OCI-LY1 (cell line): ENCODE results near the gene C2orf68.

Experiments used
- H2AFZ ChIP-seq: fragments of 200-600 bp; sonication (generic), shearing (Covaris generic); 2 replicates; pipeline ENCODE4 v1.6.0; 2014; ENCODE audit warnings: antibody characterized with exemption, mild to moderate bottlenecking, low read length
- H3F3A ChIP-seq: fragments of 200-600 bp; sonication (generic), shearing (Covaris generic); 2 replicates; pipeline ENCODE4 v1.6.0; 2014; ENCODE audit warnings: mild to moderate bottlenecking, antibody characterized with exemption, low read length, moderate library complexity; ENCODE audit not compliant: insufficient read depth
- H3K27ac ChIP-seq: fragments of 200-600 bp; sonication (generic); 2 replicates; pipeline ENCODE4 v1.5.1; 2014; ENCODE audit warnings: low read length, mixed run types, mild to moderate bottlenecking, low read depth; ENCODE audit not compliant: poor library complexity, severe bottlenecking
- H3K27me3 ChIP-seq: fragments of 200-600 bp; sonication (generic); 2 replicates; pipeline ENCODE4 v1.6.0; 2014; ENCODE audit warnings: antibody characterized with exemption, mild to moderate bottlenecking, low read length, moderate library complexity; ENCODE audit not compliant: insufficient read depth
- H3K36me3 ChIP-seq: fragments of 200-600 bp; sonication (generic); 2 replicates; pipeline ENCODE4 v1.6.1; 2014; ENCODE audit warnings: mild to moderate bottlenecking, antibody characterized with exemption, low read length, moderate library complexity, mixed read lengths; ENCODE audit not compliant: insufficient read depth
- H3K4me1 ChIP-seq: fragments of 200-600 bp; sonication (generic); 2 replicates; pipeline ENCODE4 v1.5.1; 2014; ENCODE audit warnings: mild to moderate bottlenecking, low read length, moderate library complexity; ENCODE audit not compliant: insufficient read depth, severe bottlenecking
- H3K4me2 ChIP-seq: fragments of 200-600 bp; sonication (generic), shearing (Covaris generic); 2 replicates; pipeline ENCODE4 v1.6.1; 2014; ENCODE audit warnings: low read length
- H3K4me3 ChIP-seq: fragments of 200-600 bp; sonication (generic); 2 replicates; pipeline ENCODE4 v1.5.1; 2014; ENCODE audit warnings: low read length, low read depth, mild to moderate bottlenecking, mixed read lengths; ENCODE audit not compliant: poor library complexity, severe bottlenecking
- H3K79me2 ChIP-seq: fragments of 200-600 bp; shearing (Covaris generic); 2 replicates; pipeline ENCODE4 v1.6.1; 2016; ENCODE audit warnings: mixed run types, low read length, mixed read lengths; ENCODE audit not compliant: insufficient read depth
- H3K9ac ChIP-seq: fragments of 200-600 bp; sonication (generic), shearing (Covaris generic); 2 replicates; pipeline ENCODE4 v1.6.1; 2014; ENCODE audit warnings: mild to moderate bottlenecking, low read length, mixed read lengths
- H3K9me2 ChIP-seq: fragments of 200-600 bp; sonication (generic), shearing (Covaris generic); 2 replicates; pipeline ENCODE4 v1.6.1; 2014; ENCODE audit warnings: low read depth, mild to moderate bottlenecking, low read length, mixed read lengths
- H3K9me3 ChIP-seq: fragments of 200-600 bp; shearing (Covaris generic); 2 replicates; pipeline ENCODE4 v1.6.1; 2014; ENCODE audit warnings: low read length, mixed read lengths
- H4K20me1 ChIP-seq: fragments of 200-600 bp; sonication (generic), shearing (Covaris generic); 2 replicates; pipeline ENCODE4 v1.6.0; 2016; ENCODE audit warnings: mild to moderate bottlenecking, low read length; ENCODE audit not compliant: insufficient read depth
- CTCF ChIP-seq: fragments of 200-600 bp; sonication (generic), shearing (Covaris generic); IDR thresholded peaks from 2 replicates; pipeline ENCODE4 v1.5.1; 2017; ENCODE audit warnings: mild to moderate bottlenecking, antibody characterized with exemption, low read length, moderate library complexity, mixed read lengths
- EZH2 ChIP-seq: fragments of 200-600 bp; sonication (generic), shearing (Covaris generic); IDR thresholded peaks from 2 replicates; pipeline ENCODE4 v1.8.0; 2017; ENCODE audit warnings: borderline replicate concordance, mixed run types, mild to moderate bottlenecking, antibody characterized with exemption, low read length, moderate library complexity, mixed read lengths

C2orf68 gene

GRCh38 chr2:85591563-85591962 is 20.3 kb downstream of the C2orf68 start:
- Histone ChIP-seq H3F3A (no peaks in the 10 kb centered on the region), H3K4me3 (no peak overlapping the region), H3K9me2 (no peaks in the 10 kb centered on the region), H3K79me2 (no peaks in the 10 kb centered on the region), H3K9ac (no peak overlapping the region), H3K36me3 (no peaks in the 10 kb centered on the region), H3K27me3 (no peaks in the 10 kb centered on the region), H4K20me1 (no peaks in the 10 kb centered on the region), H3K4me1 (peaks cover 14% of the 10 kb centered on the region), H3K27ac (no peak overlapping the region), H2AFZ (no peak overlapping the region), H3K9me3 (no peaks in the 10 kb centered on the region), H3K4me2 (no peak overlapping the region)
- TF ChIP-seq CTCF = no peak
- no peak for TF ChIP-seq EZH2

GRCh38 chr2:85590950-85591349 is 20.9 kb downstream of the C2orf68 start:
- Histone ChIP-seq H3K9me3 (no peaks in the 10 kb centered on the region), H2AFZ (no peak overlapping the region), H3F3A (no peaks in the 10 kb centered on the region), H3K9me2 (no peaks in the 10 kb centered on the region), H3K36me3 (no peaks in the 10 kb centered on the region), H3K27ac (no peak overlapping the region), H3K79me2 (no peaks in the 10 kb centered on the region), H3K9ac (no peak overlapping the region), H4K20me1 (no peaks in the 10 kb centered on the region), H3K4me3 (no peak overlapping the region), H3K4me1 (peaks cover 8% of the 10 kb centered on the region), H3K27me3 (no peaks in the 10 kb centered on the region), H3K4me2 (no peak overlapping the region)
- no peak for TF ChIP-seq EZH2
- no peak for TF ChIP-seq CTCF

- H3K4me3 ChIP-seq = no peak overlapping the region
- no peak overlapping the region for H3K4me2 ChIP-seq
- TF ChIP-seq EZH2 (no peak), CTCF (no peak)
- no peaks in the 10 kb centered on the region for H3F3A ChIP-seq
- H3K36me3 ChIP-seq = no peaks in the 10 kb centered on the region
- no peak overlapping the region for H2AFZ ChIP-seq
- no peaks in the 10 kb centered on the region for H4K20me1 ChIP-seq
- H3K9me3 ChIP-seq = no peaks in the 10 kb centered on the region
- H3K9me2 ChIP-seq = no peaks in the 10 kb centered on the region
- no peak overlapping the region for H3K9ac ChIP-seq
- no peaks in the 10 kb centered on the region for H3K79me2 ChIP-seq
- no peak overlapping the region for H3K27ac ChIP-seq
- no peaks in the 10 kb centered on the region for H3K27me3 ChIP-seq
- peaks cover 8% of the 10 kb centered on the region for H3K4me1 ChIP-seq
Measured at GRCh38 chr2:85589982-85590791, 21.7 kb downstream of the C2orf68 start.
